Motor neuron (in vitro differentiated cells): ENCODE results near the gene FAM83C. TPM values are rescaled to one million over a fixed set of nuclear protein-coding genes. Genes with fewer than 3 reads are reported as not detected.

Experiments
- ATAC-seq, 8 experiments: fragments of 200-7000 bp; cut with Tn5 transposase; replicated peaks in 6 of 8; 2 replicates each; pipeline ENCODE4 v1.8.0; 2021; ENCODE audit warnings: mild to moderate bottlenecking in 8 of 8, moderate library complexity in 8 of 8
- H3K27ac ChIP-seq, 2 donors: fragments of 250-450 bp; sonication (Bioruptor Pico); 2 replicates each; pipeline ENCODE4 v1.9.0; 2021; ENCODE audit warnings: antibody characterized with exemption in 2 of 2, mild to moderate bottlenecking in 2 of 2, moderate library complexity in 1 of 2
- H3K4me1 ChIP-seq, 2 donors: fragments of 250-450 bp; sonication (Bioruptor Pico); replicated peaks in 1 of 2; 2 replicates each; pipeline ENCODE4 v1.6.1; 2021; ENCODE audit warnings: antibody characterized with exemption in 2 of 2, mild to moderate bottlenecking in 2 of 2, moderate library complexity in 1 of 2
- H3K4me3 ChIP-seq, 5 donors: fragments of 250-450 bp; sonication (Bioruptor Pico); 2 replicates each; pipeline ENCODE4 v1.9.0; 2021; ENCODE audit warnings: antibody characterized with exemption in 5 of 5, mild to moderate bottlenecking in 5 of 5, moderate library complexity in 4 of 5
- WGBS, 10 experiments: fragments of 450-650 bp; shearing (Covaris generic); methylation state at CpG; one replicate each; pipeline ENCODE4 v1.0.0; 2022; 5-methylcytosine and 5-hydroxymethylcytosine counted together
- in situ Hi-C, 9 experiments: fragments of 400-800 bp; cut with MboI; loops; one replicate each; pipeline ENCODE4 v1.15.0; 2021; ENCODE audit warnings: low sequenced_read_pairs in 9 of 9, low pct_unique_long_range_greater_than_20kb in 2 of 9; ENCODE audit not compliant: unreplicated experiment in 9 of 9
- total RNA-seq, 8 experiments: library from RNA; unstranded; fragments of 300-600 nt; gene quantifications; 2 replicates each; pipeline versions ENCODE4 v1.2.3 to v1.2.4, GENCODE V29; 2022

Gene FAM83C
- total RNA-seq, 8 experiments from 2014 or later = 0.15 to 0.43 (median 0.25) TPM; not detected in 3

DNA sequence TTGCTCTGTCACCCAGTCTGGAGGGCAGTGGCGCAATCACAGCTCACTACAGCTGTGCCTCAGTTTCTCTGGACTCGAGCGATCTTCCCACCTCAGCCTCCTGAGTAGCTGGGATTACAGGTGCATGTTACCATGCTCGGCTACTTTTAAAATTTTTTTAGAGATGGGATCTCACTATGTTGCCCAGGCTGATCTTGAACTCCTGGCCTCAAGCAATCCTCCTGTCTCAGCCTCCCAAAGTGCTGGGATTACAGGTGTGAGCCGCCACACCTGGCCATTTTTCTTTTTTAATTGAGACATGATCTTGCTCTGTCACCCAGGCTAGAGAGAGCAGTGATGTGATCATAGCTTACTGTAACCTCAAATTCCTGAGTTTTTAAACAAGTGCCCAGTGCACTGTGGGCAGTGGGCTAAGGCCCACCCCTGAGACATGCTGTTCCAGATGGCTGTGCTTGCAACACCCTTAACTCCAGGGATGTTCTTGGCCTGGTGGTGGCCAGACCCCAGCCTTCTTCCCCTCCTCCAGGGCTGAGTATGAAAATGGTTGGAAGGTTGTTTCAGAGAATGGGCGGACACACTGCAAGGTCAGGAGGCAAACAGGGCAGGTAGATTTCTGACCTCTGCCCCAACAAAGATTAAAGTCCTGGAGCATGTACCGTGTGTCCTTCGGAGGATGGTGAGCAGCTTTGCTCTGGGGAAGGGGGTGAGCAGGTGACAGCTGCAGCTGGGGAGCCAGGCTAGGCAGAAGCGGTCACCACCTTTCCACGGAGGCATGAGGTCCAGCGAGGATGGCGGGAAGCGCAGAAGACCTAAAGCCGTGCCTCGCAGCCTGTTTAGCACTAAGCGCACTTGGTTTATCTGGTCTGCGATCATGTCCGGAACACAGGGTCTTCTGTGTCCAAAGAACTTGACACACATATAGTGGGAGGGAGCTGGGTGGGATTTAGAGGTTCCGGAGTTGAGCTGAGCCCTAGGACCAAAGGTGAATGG is 1.4 kb upstream of the FAM83C start:
- Histone ChIP-seq H3K27ac (no peak overlapping the region), H3K4me3 (no peak overlapping the region), H3K4me1 (no peaks in the 10 kb centered on the region)
- in situ Hi-C loops = no loop called here
- WGBS, 10 experiments = 33 to 100% (median 82%) methylated on average over 1 to 14 of the region's 19 CpGs; no CpG with 5 or more reads in 1 of the 10 experiments
- ATAC-seq = no peak

GRCh38 chr20:35292504-35293285 is 470 bp upstream of the FAM83C start:
- Histone ChIP-seq H3K27ac (no peak overlapping the region), H3K4me1 (no peaks in the 10 kb centered on the region), H3K4me3 (no peak overlapping the region)
- ATAC-seq = no peak
- in situ Hi-C loops = no loop called here
- 49 to 96% (median 74%) methylated on average over 2 to 13 of the region's 23 CpGs; no CpG with 5 or more reads in 5 of the 10 experiments for WGBS, 10 experiments

DNA sequence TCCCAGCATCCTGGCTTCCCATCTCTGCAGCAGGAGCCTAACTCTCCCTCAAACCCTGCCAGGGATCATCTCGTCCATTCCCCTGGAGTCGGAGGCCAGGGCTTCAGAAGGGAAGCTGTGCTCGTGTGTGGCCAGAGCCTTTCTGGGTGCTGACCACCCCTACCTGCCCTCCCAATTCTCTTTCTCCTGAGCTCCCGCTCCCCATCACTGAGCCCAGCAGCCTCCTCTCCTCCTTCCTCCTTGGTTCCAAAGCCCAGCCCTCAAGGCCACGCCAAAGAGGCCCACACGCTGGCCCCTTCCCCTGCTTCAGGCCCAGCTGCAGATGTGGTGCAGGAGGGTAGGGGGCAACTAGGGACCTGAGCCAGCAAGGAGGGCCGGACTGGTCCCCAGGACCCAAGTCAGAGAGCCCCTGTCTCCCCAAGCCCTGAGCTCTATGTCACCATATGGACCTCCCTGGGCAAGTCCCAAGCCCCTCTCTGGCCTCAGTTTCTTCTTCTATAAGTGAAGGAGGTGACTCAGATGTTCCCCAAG is 1.3 kb downstream of the FAM83C start:
- no peak for ATAC-seq
- WGBS, 10 experiments = 40 to 67% (median 48%) methylated on average over 1 to 3 of the region's 7 CpGs; no CpG with 5 or more reads in 6 of the 10 experiments
- Histone ChIP-seq H3K27ac (no peak overlapping the region), H3K4me1 (no peaks in the 10 kb centered on the region), H3K4me3 (no peak overlapping the region)
- in situ Hi-C loops = no loop called here

DNA sequence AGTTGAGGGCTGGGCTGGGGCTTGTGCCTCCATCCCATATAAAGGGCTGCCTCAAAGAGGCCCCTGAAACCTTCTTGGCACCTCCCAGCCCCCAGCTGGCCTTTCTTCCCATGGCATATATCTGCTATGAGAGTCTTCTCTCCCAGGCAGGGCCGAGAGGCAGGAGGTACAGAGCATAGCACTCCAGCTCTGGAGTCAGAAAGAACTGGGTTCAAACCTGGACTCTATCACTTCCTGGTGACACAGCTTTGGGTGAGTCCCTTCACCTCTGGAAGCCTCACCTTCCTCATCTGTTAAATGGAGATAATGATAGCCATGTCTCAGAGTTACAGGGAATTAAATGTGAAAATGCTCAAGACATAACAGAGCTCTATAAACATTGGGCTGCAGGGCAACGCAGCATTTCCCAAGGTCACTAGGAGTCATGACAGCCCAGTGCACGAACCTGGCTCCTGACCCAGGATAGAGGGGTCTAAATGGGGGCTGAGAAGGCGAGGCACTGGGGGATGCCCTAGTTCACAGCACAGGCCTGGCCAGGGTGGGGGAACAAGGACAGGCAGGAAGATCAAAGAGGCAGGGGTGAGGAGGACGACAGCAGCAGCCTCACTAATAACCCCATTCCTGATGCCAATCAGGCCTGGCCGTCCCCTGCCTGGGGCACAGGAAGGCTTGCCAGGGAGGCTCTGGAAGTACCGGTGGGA is 1.9 kb downstream of the FAM83C start:
- WGBS, 10 experiments = 29 to 35% (median 33%) methylated on average over 1 to 4 of the region's 7 CpGs; no CpG with 5 or more reads in 6 of the 10 experiments
- in situ Hi-C loops = no loop called here
- Histone ChIP-seq H3K27ac (no peak overlapping the region), H3K4me1 (peaks cover 3% of the 10 kb centered on the region in 2 donors), H3K4me3 (no peak overlapping the region)
- no peak for ATAC-seq

DNA sequence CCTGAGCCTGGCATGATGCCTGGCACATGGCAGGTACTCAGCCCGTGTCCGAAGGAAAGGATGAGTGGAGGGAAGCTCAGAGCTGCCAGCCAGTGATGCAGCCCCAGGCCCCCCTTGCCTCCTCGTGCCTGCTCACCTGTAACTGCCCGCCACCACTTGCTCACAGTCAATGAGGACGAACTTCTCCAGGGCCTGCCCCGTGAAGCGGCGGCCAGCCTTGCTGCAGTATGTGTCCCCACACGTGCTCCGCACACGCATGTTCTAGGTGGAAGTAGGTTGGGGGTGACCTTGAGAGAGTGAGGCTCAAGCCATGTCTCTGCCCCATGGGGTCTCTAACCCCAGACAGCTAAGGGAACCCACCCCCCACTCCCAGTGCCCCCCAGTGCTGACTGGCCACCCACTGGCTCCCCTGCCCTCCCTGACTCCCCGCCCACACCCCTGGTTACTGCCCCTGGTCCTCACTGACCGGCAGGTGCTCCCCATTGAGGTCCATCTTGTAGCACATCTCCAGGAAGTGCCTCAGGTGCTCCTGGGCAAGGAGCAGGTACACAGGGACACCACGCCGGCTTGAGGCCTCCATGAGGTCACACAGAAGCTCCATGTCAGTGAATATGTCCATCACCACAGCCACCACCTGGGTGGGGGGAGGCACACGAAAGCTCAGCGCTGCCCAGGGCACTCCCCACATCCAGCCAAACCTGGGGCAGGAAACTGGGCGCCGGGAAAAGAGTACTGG is 3.7 kb downstream of the FAM83C start:
- Histone ChIP-seq H3K27ac (no peak overlapping the region), H3K4me1 (peaks cover 9% of the 10 kb centered on the region in 2 donors), H3K4me3 (no peak overlapping the region)
- in situ Hi-C loops = no loop called here
- WGBS, 10 experiments = 33 to 80% (median 74%) methylated on average over 2 to 5 of the region's 19 CpGs; no CpG with 5 or more reads in 5 of the 10 experiments
- ATAC-seq = no peak

DNA sequence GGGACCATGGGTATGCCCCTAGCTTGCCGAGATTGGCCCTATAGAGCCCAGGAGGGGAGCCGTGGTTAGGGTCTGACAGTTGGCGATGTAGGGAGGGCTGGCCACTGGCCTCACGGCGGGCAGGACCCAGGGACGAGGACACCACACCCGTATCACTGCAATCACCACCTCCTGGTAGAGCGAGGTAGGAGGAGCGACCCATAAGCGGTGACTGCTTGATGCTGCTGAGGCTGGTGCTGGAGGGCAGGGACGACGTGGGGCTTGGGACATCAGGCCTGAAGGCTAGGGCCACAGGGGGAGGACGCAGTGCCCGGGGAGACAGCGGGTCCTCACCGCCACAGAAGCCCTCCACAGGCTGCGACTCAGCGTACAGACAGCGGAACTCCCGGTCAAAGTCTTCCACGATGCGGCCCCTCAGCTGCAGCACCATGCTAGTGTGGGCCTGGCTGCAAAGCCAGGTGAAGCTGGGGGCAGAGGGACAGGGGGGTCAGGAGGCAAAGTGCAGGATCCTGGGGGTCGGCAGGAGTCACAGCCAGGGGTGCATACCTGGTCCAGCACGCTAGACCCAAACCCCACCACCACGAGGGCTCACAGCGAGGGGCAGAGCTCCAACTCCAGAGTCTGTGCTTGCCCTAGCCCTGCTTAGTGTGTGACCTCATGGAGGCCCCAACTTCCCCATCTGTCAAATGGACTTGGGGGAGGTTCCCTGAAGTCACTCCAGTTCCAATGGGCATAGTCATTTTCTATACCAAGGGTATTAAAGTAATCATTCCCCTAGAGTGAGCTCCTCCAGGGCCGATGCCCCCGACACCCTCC is 4.5 kb downstream of the FAM83C start:
- no peak overlapping the region for H3K27ac ChIP-seq
- no peak overlapping the region for H3K4me3 ChIP-seq
- H3K4me1 ChIP-seq = peaks cover 15% of the 10 kb centered on the region in 2 donors
- in situ Hi-C loops = no loop called here
- WGBS, 10 experiments = 72 to 100% (median 88%) methylated on average over 1 to 8 of the region's 28 CpGs; no CpG with 5 or more reads in 5 of the 10 experiments
- no peak for ATAC-seq

GRCh38 chr20:35286899-35287508 is 5.2 kb downstream of the FAM83C start:
- ATAC-seq = no peak
- H3K27ac ChIP-seq = no peak overlapping the region
- no peak overlapping the region for H3K4me3 ChIP-seq
- in situ Hi-C loops = no loop called here
- 80 to 100% (median 91%) methylated on average over 1 to 4 of the region's 17 CpGs; no CpG with 5 or more reads in 6 of the 10 experiments for WGBS, 10 experiments
- H3K4me1 ChIP-seq = peaks cover 15% of the 10 kb centered on the region in 2 donors

DNA sequence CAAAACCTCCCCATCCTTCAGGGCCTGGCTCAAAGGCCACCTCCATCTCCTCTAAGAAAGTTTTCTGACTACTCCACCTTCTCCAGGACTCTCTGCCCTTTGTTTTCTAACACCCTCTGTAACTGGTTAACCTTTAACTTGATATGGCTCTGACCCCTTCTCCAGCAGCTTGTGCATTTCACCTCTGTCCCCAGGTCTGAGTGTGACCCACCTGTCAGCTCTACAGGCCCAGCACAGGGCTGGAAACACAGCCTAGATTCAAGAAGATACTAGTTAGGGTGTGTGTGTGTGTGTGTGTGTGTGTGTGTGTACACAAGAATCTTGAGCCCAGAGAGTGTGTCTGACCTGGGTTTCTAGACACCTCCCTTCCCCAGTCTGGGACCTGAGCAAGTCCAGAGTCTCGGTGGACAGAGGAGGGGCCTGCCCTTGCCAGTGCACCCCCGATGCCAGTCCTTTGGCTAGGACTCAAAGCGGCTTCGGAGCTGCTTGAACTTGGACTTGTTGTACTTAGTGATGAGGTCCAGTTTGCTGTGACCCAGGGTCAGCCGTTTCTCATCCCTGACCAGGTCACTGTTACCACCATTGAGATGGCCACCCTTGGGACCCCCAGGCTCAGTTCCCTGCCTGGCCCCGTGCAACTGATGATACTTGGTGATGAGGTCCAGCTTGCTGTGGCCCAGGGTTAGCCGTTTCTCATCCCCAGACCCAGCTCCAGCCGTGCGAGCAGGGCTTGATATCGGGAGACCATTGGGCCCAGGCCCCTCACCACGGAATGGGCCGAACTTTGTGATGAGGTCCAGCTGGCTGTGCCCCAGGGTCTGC is 5.9 kb downstream of the FAM83C start:
- 78 to 93% (median 80%) methylated on average over 1 to 6 of the region's 12 CpGs; no CpG with 5 or more reads in 7 of the 10 experiments for WGBS, 10 experiments
- H3K4me3 ChIP-seq = no peak overlapping the region
- ATAC-seq = no peak
- no peak overlapping the region for H3K27ac ChIP-seq
- in situ Hi-C loops = no loop called here
- H3K4me1 ChIP-seq = peaks cover 15% of the 10 kb centered on the region in 2 donors

DNA sequence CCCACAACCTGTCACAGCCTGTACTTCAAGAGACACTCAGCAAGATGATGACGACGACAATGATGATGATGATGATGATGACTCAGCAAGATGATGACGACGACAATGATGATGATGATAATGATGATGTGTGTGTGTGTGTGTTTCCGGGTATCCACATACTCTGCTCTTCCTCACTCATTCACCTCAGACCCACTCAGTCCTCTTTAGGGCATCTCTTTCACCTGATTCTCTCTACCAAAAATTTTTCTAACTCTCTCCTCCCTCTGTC is 6.5 kb downstream of the FAM83C start:
- Histone ChIP-seq H3K27ac (no peak overlapping the region), H3K4me3 (no peak overlapping the region), H3K4me1 (peaks cover 15% of the 10 kb centered on the region in 2 donors)
- ATAC-seq = no peak
- 76 to 87% (median 83%) methylated on average over 1 to 5 of the region's 5 CpGs; no CpG with 5 or more reads in 3 of the 10 experiments for WGBS, 10 experiments
- in situ Hi-C loops = no loop called here

DNA sequence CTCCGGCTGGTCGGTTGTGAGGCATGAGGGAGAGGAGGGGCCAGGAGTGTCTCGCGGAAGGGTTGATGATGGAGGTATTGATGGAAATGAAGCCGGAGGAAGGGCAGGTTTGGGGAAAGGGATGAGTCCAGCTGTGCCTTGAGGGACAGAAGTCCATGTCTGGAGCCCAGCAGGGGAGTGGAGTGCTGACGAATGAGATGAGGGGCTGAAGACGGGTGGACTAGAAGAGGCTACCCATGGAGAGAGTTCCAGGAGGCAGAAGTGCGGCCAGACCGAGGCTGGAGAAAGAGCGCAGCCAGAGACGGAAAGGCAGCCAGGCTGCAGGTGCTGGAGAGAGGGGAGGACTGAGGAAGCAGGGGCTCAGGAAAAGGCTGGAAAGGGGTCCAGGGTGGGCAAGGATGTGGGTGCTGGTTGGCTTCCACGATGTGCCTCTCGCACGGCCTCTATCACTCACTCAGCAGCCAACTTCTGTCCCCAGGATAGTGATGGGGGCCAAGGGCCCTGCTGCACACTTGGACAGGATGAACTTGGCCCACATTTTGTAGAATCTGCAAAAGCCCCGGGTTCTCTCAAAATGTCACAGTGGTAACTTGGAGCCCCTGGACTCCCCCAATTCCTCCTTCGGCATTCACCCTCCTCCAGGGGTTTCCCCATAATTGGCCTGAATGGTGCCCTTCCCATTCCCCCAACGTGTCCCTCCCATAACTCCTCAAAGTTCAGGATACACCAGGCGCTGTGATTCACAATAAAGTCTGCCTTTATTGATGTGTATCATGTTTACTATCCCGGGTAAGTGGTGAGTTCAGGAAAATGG is 7.0 kb downstream of the FAM83C start:
- no peak for ATAC-seq
- Histone ChIP-seq H3K4me1 (peaks cover 15% of the 10 kb centered on the region in 2 donors), H3K27ac (peak overlapping the region; percentile 54 to 85), H3K4me3 (peak overlapping the region; percentile 81 to 99 (median 89))
- in situ Hi-C loops = no loop called here
- WGBS, 10 experiments = 4 to 50% (median 24%) methylated on average over 2 to 9 of the region's 19 CpGs; no CpG with 5 or more reads in 3 of the 10 experiments
